Measurements from ENCODE around the gene SETBP1.
A peak's percentile ranks its signal among the peaks of the same experiment; 100 is the strongest.

SETBP1 gene

GRCh38 chr18:44733069-44733753, 52.5 kb downstream of the SETBP1 start:
- DNase-seq, result no peak

GRCh38 chr18:44733754-44734465, 53.2 kb downstream of the SETBP1 start:
- DNase-seq, result no peak

- DNase-seq, result no peak
These were observed 54.4 kb downstream of the SETBP1 start for GRCh38 chr18:44735096-44735495.

GRCh38 chr18:44736664-44737380, 56.1 kb downstream of the SETBP1 start:
- DNase-seq, result no peak

GRCh38 chr18:44737623-44738022, 56.9 kb downstream of the SETBP1 start:
- no peak for DNase-seq

GRCh38 chr18:44740000-44740399, 59.3 kb downstream of the SETBP1 start:
- no peak for DNase-seq

GRCh38 chr18:44741085-44741484, 60.4 kb downstream of the SETBP1 start:
- DNase-seq, result no peak

- no peak for DNase-seq
These were observed 60.8 kb downstream of the SETBP1 start for GRCh38 chr18:44741511-44741910.

GRCh38 chr18:44742126-44742525, 61.4 kb downstream of the SETBP1 start:
- DNase-seq, result no peak

- DNase-seq, result no peak
These were observed 62.1 kb downstream of the SETBP1 start for GRCh38 chr18:44742718-44743311.

GRCh38 chr18:44743631-44744030, 62.9 kb downstream of the SETBP1 start:
- DNase-seq, result no peak

GRCh38 chr18:44744161-44745121, 63.8 kb downstream of the SETBP1 start:
- DNase-seq, result no peak

- DNase-seq, result no peak
These were observed 66.5 kb downstream of the SETBP1 start for GRCh38 chr18:44747157-44747556.

GRCh38 chr18:44748582-44748981, 67.9 kb downstream of the SETBP1 start:
- no peak for DNase-seq

- DNase-seq, result no peak
These were observed 70.1 kb downstream of the SETBP1 start for GRCh38 chr18:44750774-44751173.

GRCh38 chr18:44754567-44754966, 73.9 kb downstream of the SETBP1 start:
- DNase-seq, result no peak

GRCh38 chr18:44758861-44759631, 78.4 kb downstream of the SETBP1 start:
- DNase-seq, result peak; percentile 70

GRCh38 chr18:44759925-44760342, 79.2 kb downstream of the SETBP1 start:
- DNase-seq, result no peak

GRCh38 chr18:44761812-44762211, 81.1 kb downstream of the SETBP1 start:
- DNase-seq, result no peak

GRCh38 chr18:44763327-44763726, 82.6 kb downstream of the SETBP1 start:
- DNase-seq, result no peak

GRCh38 chr18:44764863-44765262, 84.2 kb downstream of the SETBP1 start:
- no peak for DNase-seq

All from activated CD8-positive, alpha-beta memory T cell treated with anti-CD3 and anti-CD28 coated beads, Interleukin-2, amount 50 U/mL, for 48 hours (primary cell).